Activated naive CD4-positive, alpha-beta T cell treated with Interleukin-2 at 50 U/mL for 16 hours (primary cell): ENCODE measurements around the gene ROPN1L.

Source experiments
- DNase-seq: peaks from one replicate; pipeline ENCODE4 v3.0.0-alpha.2; 2020

The ROPN1L gene

GRCh38 chr5:10431415-10431814 lies 10.3 kb upstream of the ROPN1L start:
- no peak for DNase-seq

DNA sequence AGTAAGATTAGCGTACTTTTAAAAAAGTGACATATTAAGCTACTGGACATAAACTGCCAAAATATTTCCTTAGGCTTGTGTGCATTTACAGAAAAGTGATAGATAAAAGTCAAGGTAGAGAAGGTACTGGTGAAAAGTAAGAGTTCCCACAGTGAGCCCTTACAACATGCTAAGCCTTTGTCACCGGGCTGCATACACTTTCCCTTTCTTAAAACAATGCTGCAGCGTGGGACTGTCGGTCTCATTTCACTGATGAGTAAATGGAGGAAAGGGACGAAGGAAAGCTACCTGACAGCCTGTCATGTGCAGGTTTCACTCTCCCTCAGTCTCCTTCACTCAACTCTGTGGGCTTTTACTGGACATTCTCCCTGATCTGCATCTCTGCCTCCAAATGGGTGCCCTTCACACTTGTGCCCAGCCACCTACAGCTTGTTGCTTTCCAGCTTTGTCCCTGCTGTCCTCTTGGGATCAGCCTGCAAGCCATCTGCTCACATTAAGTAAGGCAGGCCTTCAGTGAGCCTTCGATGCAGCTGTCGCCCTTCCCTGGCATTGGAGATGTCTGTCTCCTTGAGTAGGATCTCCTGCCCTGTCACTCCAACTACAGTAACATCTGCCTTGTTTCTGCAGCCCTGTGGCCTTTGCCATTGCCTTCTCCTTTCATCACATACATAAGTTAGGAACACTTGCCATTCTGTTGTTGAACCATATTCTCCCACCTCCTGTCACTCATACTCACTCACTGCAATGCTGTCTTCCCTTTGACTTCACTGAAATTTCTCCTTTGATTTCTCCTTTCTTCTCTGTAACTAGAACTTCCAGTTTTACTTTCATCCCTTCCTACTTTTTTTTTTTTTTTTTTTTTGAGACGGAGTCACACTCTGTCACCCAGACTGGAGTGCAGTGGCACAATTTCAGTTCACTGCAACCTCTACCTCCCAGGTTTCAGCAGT lies 9.3 kb upstream of the ROPN1L start:
- DNase-seq = no peak

DNA sequence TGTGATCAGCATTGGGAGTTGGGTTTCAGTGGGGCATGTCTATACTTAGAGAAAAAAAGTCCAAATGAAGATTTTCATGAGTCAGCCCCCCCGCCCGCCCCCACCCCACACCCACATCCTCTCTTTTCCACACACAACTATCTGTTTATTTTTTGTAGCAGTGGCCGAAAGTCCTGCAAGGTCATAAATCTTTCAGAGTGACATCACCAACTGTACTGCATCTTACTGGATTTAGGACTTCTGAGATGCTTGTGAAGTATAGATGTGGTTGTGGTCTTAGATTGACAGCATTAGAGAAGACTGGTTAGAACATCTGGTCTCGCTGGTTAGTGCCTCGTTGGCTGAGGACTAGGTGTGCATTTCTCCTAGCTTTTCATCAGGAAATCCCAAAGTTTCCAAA lies 7.3 kb upstream of the ROPN1L start:
- DNase-seq = no peak

DNA sequence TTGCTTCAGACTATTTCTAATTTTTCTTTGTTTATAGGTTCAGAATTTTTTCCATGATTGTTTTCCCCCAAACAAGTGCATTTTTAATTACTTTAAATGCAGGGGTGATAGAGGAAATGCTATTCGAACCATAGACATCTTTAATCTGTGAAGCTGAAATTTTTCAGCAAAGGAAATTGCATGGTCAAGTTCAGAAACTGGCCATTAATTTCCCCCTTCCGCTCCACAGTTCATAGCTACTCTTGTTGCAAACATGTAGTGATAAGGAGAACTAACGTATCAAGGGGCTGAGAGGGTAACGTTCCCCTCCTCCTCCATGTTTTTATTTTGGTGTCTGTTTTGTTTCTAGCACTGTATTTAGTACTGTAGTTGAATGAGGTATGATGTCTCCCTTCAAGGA lies 3.4 kb upstream of the ROPN1L start:
- DNase-seq = no peak

GRCh38 chr5:10439692-10440091 lies 2.0 kb upstream of the ROPN1L start:
- DNase-seq = no peak

DNA sequence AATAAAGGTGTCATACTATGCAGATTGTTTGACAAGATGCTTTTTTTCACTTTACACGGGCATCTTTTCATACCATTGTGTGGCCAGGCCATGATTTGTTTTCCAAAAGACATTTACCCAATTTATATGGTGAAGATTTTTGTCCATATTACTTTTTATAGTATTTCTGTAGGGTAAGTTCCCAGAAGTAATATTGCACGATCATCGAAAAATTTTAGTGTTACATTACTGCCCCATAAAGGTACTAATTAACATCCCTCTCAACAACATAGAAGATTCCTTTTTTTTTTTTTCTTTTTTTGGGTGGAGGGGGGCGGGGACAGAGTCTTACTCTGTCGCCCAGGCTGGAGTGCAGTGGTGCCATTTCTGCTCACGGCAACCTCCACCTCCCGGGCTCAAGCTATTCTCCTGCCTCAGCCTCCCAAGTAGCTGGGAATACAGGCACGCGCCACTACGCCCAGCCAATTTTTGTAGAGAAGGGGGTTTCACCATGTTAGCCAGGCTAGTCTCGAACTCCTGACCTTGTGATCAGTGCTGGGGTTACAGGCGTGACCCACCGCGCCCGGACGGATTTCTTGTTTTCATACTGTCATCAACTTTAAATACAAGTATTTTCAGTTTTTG lies 1.2 kb upstream of the ROPN1L start:
- no peak for DNase-seq

- no peak for DNase-seq
Measured at GRCh38 chr5:10441992-10442435, 335 bp downstream of the ROPN1L start.

DNA sequence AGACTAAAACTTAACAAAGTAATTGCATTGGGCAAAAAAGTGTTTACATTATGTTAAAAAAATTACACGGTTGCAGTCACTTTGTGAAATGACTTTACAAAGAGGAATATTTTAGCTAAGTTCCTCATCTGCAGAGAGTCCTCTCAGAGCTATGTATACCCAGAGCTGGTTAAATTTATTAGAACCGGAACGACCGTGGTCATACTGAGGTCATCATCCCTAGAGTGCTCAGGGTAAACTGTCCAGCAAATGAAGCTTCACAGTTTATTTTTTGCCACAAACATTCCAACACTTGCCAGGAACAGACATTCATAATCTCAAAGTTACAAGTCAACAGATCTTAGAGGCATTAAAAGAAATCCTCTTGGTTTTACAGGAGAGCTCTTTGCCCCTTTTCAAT lies 897 bp downstream of the ROPN1L start:
- DNase-seq = no peak

DNA sequence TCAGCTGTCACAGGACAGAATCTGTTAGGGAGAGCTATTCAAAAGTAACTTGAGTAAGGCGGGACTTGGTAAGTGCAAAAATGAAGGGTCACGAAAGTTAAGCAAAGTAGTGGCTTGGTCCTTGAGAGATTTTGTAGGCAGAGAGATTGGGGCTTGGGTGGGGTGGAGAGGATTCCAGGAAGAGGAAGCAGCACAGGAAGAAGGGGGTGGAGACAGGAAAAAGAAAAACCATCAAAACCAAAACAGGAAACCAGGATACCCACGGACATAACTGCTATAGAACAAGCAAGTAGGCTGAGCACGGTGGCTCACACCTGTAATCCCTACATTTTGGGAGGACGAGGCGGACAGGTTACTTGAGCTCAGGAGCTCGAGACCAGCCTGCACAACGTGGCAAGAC lies 3.7 kb downstream of the ROPN1L start:
- no peak for DNase-seq

DNA sequence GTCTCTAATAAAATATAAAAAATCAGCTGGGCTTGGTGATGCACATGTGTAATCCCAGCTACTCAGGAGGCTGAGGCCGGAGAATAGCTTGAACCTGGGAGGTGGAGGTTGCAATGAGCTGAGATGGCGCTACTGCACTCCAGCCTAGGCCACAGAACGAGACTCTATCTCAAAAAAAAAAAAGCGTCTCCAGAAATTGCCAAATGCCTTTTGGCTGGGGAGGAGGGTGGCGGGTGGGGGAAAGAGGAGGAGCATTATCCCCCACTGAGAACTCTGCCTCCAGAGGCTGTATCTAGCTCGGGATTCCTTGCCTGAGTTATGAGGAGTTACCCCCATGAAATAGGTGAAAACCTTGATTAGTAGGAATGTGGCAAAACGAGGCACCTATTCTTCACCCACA lies 4.8 kb downstream of the ROPN1L start:
- DNase-seq = no peak

DNA sequence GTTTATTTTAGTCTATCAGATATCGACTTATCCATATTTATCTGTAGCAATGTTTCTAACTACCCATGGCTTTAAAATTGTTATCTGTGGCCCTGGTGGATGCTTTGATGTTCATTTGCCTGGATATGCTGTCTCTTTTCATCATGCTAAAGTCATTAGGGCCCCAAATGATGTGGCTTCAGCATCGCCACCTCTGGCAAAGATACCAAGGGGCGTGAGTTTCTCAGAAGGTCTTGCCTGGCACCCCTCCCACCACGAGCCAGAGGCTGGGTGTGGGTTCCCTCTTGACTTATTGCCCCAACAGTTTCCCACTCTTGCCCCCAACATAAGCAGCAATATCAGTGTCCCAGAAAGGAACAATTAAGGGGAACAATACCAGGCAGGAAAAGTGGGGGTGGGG lies 5.4 kb downstream of the ROPN1L start:
- no peak for DNase-seq

DNA sequence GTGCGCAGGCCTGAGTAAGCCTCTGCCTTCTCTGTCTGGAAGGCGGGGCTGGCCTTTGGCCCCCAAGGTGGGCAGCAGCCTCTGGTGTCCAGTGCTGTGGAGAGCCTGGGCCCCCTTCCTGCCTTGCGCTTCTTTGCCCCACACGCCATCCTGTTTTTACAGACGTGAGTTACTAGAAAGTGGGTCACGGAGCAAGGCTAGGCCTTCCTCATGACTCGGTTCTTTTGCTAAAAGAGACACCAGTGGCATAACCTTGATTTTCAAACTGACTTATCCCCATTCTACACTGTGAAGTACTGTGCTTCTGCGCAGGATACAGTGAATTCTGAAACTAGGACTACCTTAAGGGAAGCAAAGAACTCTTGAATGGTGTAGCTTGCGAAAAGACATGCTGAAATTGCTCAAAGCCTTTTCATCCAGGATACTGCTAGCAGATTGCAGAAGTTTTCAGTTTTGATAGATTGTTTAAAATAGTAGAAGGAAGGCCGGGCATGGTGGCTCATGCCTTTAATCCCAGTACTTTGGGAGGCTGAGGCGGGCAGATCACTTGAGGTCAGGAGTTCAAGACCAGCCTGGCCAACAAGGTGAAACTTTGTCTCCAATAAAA lies 7.2 kb downstream of the ROPN1L start:
- DNase-seq = no peak

DNA sequence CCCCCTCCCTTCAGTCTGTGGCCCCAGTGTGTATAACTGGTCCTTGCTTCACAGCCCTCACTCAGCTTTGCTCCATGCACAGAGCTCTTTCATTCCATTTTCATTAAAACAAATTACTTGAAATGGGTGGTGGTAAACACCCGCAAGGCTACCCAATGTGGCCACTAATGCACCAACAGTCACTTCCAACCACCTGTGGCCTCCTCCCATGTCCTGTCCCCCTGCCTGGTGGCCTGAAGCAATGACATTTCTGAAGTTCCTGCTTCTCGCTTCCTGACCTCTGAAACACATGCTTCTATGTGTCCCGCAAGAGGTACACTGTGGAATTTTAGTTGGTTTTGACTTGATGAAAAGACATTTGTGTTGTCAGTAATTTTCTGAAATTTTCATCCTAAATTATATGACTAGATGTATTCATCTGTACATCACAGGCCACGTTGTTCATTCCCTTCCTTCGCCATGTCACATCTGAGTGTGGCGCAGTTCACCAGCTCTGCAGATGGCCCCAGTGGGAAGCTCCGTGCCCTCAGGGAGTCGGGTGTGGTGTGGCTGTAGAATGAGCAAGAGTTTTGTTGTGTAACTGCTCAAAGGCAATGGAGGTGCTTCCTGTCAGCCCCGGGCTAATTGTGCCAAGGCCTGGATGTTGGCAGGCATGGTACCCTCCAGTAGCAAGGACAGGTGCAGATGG lies 9.6 kb downstream of the ROPN1L start:
- no peak for DNase-seq

- no peak for DNase-seq
Measured at GRCh38 chr5:10452768-10453331, 11.2 kb downstream of the ROPN1L start.

- no peak for DNase-seq
Measured at GRCh38 chr5:10453545-10453944, 11.9 kb downstream of the ROPN1L start.

DNA sequence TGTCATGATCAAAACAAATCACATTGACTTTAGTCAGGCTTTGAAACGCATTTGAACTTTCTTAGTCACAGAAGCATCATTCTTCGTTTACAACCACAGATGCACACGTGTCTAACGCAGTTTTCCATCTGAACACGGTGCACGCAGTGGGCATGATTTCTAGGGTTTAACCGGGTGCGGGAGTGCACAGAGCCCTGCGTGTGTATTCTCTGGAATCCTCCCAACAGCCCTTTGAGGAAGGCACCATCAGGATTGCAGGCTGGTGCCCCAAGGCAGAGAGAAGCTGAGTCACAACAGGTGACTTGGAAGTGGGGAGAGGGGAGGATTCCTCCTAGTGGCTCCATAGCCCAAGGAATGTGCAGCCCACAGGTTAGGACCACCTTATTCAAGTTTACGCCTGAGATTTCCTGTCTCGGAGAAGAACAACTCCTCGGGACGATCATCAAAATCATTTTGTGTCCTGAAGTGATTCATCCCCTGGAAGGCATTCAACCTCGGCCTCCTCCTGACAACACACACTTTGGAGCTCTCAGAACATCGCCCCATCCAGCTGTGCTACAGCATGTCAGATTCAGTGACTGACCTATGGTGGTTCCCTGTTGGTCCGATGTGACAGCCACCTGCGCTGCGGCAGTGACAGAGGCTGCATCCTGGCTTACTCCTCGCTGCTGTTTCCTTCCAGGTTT lies 13.1 kb downstream of the ROPN1L start:
- no peak for DNase-seq

DNA sequence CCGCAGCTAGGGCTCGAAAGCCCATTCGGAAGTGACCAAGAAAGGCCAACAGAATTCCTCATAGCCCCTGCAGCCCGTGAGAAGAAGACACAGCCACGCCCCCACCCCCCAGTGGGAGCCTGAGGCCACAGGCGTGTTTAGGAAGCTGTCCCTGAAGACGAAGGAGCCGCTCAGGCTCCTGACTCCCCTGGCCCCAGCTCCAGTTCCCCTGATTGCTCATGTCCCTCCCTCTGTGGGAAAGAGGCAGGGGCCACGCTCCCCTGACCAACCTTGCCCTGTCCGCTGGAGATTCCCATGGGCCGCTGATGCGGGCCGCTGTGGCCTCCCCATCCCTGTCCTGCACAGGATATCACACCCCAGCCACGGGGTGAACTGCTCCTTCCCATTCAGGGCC lies 13.6 kb downstream of the ROPN1L start:
- no peak for DNase-seq

DNA sequence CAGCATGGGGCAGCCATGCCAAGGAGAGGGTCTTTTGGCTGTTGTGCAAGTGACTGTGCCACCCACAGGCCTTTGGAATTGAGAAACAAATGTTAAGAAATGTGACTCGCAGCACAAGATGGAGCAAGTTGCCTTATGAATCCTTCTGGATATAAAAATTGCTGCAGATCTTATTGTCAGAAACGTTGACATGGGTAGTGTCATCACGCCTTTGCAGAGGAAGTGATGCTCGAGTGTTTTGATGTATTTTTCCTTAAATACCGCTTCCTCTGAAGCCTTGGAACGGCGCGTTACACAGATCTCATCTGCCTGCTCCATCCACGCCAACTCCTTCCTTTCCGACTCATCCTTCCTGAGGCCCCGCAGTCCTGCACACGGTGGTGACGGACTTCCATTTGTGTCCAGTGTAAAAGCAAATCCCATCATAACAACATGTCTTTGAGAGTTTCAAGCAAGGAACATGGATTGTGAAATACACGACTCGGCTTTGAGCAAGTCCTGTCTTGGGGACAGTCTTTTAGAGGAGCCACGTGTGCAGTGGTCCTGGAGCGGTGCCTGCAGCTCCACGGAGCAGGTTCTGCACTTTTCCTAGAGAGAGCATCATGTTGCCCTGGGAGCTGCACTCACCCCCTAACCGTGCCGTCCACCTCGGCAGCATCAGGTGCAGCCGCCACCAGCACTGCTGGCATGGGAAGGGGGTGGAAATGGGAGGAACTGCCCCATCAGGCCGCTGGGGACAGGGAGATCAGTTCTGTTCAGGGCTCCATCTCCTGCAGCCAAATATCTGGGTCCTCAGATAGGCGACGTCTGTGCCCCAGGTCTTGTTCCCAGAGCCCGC lies 15.1 kb downstream of the ROPN1L start:
- no peak for DNase-seq

GRCh38 chr5:10457682-10458574 lies 16.2 kb downstream of the ROPN1L start:
- DNase-seq = no peak
